OCI-LY7 (cell line): ENCODE measurements around the gene HLA-F. TPM values are rescaled to one million over a fixed set of nuclear protein-coding genes. Genes with fewer than 3 reads are reported as not detected.

Experiments
- BruUV-seq: library from RNA; stranded (reverse); fragments of 400-500 nt; replicated peaks from 2 replicates; lab custom pipeline; 2021; lab: Mats Ljungman, UMichigan
- CTCF ChIA-PET: fragments of 300-600 bp; sonication (Branson Sonifier 250); formaldehyde crosslinking; loops from one replicate; lab custom pipeline; 2022; ENCODE audit warnings: antibody characterized with exemption; ENCODE audit not compliant: unreplicated experiment; lab: Charles Lee
- POLR2A ChIA-PET: fragments of 300-600 bp; sonication (Branson Sonifier 250); formaldehyde crosslinking; loops from one replicate; lab custom pipeline; 2022; ENCODE audit warnings: antibody characterized with exemption; lab: Charles Lee
- DNase-seq: peaks from one replicate; pipeline ENCODE4 v3.0.0-alpha.2; 2015; ENCODE audit warnings: low spot score
- H2AFZ ChIP-seq: fragments of 200-600 bp; sonication (generic), shearing (Covaris generic); 2 replicates; pipeline ENCODE4 v1.6.1; 2014; ENCODE audit warnings: mild to moderate bottlenecking, antibody characterized with exemption, low read length, moderate library complexity
- H3K27ac ChIP-seq: fragments of 200-600 bp; sonication (generic); 2 replicates; pipeline ENCODE4 v1.5.1; 2014; ENCODE audit warnings: mixed run types, low read depth, mild to moderate bottlenecking, moderate library complexity, low read length, inconsistent platforms; ENCODE audit not compliant: poor library complexity, severe bottlenecking
- H3K36me3 ChIP-seq: fragments of 200-600 bp; sonication (generic); 2 replicates; pipeline ENCODE4 v1.6.1; 2014; ENCODE audit warnings: mild to moderate bottlenecking, antibody characterized with exemption, low read length, moderate library complexity, mixed read lengths; ENCODE audit not compliant: insufficient read depth
- H3K4me1 ChIP-seq: fragments of 200-600 bp; sonication (generic); 2 replicates; pipeline ENCODE4 v1.5.1; 2014; ENCODE audit warnings: mild to moderate bottlenecking, low read length; ENCODE audit not compliant: insufficient read depth, poor library complexity, severe bottlenecking
- H3K4me2 ChIP-seq: fragments of 200-600 bp; sonication (generic); 2 replicates; pipeline ENCODE4 v1.6.1; 2014; ENCODE audit warnings: mild to moderate bottlenecking, low read length
- H3K4me3 ChIP-seq: fragments of 200-600 bp; sonication (generic); 2 replicates; pipeline ENCODE4 v1.5.1; 2014; ENCODE audit warnings: mild to moderate bottlenecking, low read depth, low read length; ENCODE audit not compliant: poor library complexity, severe bottlenecking
- H3K79me2 ChIP-seq: fragments of 200-600 bp; sonication (generic); 2 replicates; pipeline ENCODE4 v1.6.1; 2016; ENCODE audit warnings: low read depth, mild to moderate bottlenecking, low read length, moderate library complexity, mixed read lengths; ENCODE audit not compliant: insufficient read depth
- H3K9me2 ChIP-seq: fragments of 200-600 bp; sonication (generic); 2 replicates; pipeline ENCODE4 v1.6.1; 2016; ENCODE audit warnings: mild to moderate bottlenecking, low read length, mixed read lengths; ENCODE audit not compliant: insufficient read depth
- H3K9me3 ChIP-seq: fragments of 200-600 bp; sonication (generic); 2 replicates; pipeline ENCODE4 v1.6.1; 2014; ENCODE audit warnings: mild to moderate bottlenecking, mixed run types, low read length, mixed read lengths
- H4K20me1 ChIP-seq: fragments of 200-600 bp; sonication (generic); 2 replicates; pipeline ENCODE4 v1.6.1; 2014; ENCODE audit warnings: mild to moderate bottlenecking, antibody characterized with exemption, low read length, moderate library complexity, mixed read lengths; ENCODE audit not compliant: insufficient read depth
- CTCF ChIP-seq: fragments of 200-600 bp; sonication (generic); conservative IDR thresholded peaks from 2 replicates; pipeline ENCODE4 v1.5.1; 2014; ENCODE audit warnings: mild to moderate bottlenecking, antibody characterized with exemption, low read length, moderate library complexity, mixed read lengths
- EZH2phosphoT487 ChIP-seq: fragments of 200-600 bp; sonication (generic); IDR thresholded peaks from 2 replicates; pipeline ENCODE4 v1.6.1; 2018; ENCODE audit warnings: low read depth, borderline replicate concordance, mild to moderate bottlenecking, mixed run types, antibody characterized with exemption, low read length, moderate library complexity, mixed read lengths
- intact Hi-C: fragments of 100-400 bp; cut with micrococcal nuclease; formaldehyde crosslinking; loops from one replicate; pipeline ENCODE4 v1.10.0; 2022; ENCODE audit not compliant: unreplicated experiment
- total RNA-seq, 2 experiments: library from RNA; depleted of rRNA in 1 of 2; stranded (reverse); fragments of >200 nt in 1 of 2; shearing (Covaris generic) in 1 of 2; gene quantifications; 2 replicates each; pipeline ENCODE4 v1.2.3, GENCODE V29; 2014 to 2022

Gene HLA-F
- total RNA-seq, 2 experiments from 2014 or later = 56.0 to 83.2 TPM

DNA sequence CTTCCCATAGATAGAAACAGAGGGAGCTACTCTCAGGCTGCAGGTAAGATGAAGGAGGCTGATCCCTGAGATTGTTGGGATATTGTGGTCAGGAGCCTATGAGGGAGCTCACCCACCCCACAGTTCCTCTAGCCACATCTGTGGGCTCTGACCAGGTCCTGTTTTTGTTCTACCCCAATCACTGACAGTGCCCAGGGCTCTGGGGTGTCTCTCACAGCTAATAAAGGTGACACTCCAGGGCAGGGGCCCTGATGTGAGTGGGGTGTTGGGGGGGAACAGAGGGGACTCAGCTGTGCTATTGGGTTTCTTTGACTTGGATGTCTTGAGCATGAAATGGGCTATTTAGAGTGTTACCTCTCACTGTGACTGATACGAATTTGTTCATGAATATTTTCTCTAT, 2.8 kb downstream of the HLA-F start:
- no peaks in the 10 kb centered on the region for H3K9me2 ChIP-seq

DNA sequence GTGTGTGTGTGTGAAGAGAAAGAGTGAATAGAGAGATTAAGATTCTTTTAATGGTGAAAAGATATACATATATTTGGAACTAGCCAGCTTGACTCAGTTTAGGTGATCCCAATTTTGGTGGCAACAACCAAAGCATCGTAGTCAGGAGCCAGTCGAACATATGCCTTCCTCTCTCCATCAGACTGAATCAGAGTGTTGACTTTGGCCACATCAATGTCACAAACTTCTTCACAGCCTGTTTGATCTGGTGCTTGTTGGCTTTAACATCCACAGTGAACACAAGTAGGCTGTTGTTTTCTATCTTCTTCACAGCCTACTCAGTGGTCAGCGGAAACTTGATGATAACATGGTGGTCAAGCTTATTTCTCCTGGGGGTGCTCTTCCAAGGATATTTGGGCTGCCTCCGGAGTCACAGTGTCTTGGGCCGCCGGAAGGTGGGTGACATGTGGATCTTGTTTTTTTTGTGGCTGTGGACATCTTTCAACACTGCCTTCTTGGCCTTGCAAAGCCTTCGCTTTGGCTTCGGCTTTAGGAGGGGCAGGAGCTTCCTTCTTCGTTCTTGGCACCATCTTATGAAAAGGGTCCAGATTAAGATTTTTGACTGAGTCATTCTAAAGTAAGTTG, 3.4 kb downstream of the HLA-F start:
- H3K4me1 ChIP-seq = peaks cover 7% of the 10 kb centered on the region
- BruUV-seq = no TSS peak

More for the DNA sequence above, 2.8 kb downstream of the HLA-F start:
- no peak for DNase-seq
- no peak overlapping the region for H2AFZ ChIP-seq
- H3K36me3 ChIP-seq = peaks cover 9% of the 10 kb centered on the region; the same call in 1 of the 2 replicates
- no peak overlapping the region for H3K27ac ChIP-seq
- ChIA-PET POLR2A (interaction anchor here (0.6 to 1.0 kb wide), 2 partner anchors 10 to 73 kb away, joined by 3 to 4 read pairs; no protein-coding TSS in a partner anchor), CTCF (no interaction called here)
- H3K4me1 ChIP-seq = peaks cover 7% of the 10 kb centered on the region
- no peaks in the 10 kb centered on the region for H3K9me3 ChIP-seq
- intact Hi-C loops = no loop called here
- no peaks in the 10 kb centered on the region for H3K79me2 ChIP-seq
- no peak overlapping the region for H3K4me3 ChIP-seq
- no TSS peak for BruUV-seq
- TF ChIP-seq CTCF (no peak), EZH2phosphoT487 (no peak)
- no peak overlapping the region for H3K4me2 ChIP-seq
- no peaks in the 10 kb centered on the region for H4K20me1 ChIP-seq

More for the DNA sequence above, 3.4 kb downstream of the HLA-F start:
- Histone ChIP-seq H4K20me1 (no peaks in the 10 kb centered on the region), H3K36me3 (peaks cover 9% of the 10 kb centered on the region; the same call in 1 of the 2 replicates), H3K79me2 (no peaks in the 10 kb centered on the region), H3K27ac (no peak overlapping the region), H3K4me2 (no peak overlapping the region), H3K9me2 (no peaks in the 10 kb centered on the region), H3K9me3 (no peaks in the 10 kb centered on the region), H2AFZ (no peak overlapping the region), H3K4me3 (no peak overlapping the region)
- ChIA-PET POLR2A (interaction anchor here (0.5 to 1.4 kb wide), 2 partner anchors 12 to 22 kb away, joined by 3 to 5 read pairs; no protein-coding TSS in a partner anchor), CTCF (no interaction called here)
- intact Hi-C loops = no loop called here
- TF ChIP-seq EZH2phosphoT487 (no peak), CTCF (no peak)
- no peak for DNase-seq
